ENCODE data around the gene PLLP.

DNA sequence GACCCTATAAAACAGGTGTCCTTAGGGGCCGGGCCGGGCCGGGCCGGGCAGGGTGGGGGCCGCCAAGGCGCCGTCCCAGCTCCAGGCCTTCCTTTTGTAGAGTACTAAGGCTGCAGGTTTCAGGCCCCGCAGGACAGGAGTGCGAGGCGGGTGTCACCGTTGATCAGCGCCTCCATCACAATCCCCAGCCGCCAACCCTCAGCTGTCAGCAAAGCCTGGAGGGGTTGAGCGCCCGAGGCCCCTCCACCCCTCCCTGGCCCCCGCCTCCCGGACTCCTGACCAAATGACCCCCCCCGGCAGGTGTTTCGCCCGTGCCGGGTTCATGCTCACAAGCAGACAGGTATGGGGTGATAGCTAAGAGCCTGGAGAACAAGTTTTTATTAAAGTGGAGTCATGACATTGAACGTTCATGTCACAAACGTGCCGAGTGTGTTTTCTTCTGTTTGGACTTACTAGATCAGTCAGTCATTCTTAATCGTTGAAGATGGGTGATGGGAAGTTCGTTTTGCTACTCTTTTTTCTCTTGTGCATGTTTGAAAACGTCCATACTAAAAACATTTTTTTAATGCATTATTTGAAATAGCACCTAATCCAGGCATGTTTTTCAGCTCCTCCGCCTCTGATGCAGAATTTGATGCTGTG is 38.9 kb downstream of the PLLP start:
- TF ChIP-seq, protein P1, sequence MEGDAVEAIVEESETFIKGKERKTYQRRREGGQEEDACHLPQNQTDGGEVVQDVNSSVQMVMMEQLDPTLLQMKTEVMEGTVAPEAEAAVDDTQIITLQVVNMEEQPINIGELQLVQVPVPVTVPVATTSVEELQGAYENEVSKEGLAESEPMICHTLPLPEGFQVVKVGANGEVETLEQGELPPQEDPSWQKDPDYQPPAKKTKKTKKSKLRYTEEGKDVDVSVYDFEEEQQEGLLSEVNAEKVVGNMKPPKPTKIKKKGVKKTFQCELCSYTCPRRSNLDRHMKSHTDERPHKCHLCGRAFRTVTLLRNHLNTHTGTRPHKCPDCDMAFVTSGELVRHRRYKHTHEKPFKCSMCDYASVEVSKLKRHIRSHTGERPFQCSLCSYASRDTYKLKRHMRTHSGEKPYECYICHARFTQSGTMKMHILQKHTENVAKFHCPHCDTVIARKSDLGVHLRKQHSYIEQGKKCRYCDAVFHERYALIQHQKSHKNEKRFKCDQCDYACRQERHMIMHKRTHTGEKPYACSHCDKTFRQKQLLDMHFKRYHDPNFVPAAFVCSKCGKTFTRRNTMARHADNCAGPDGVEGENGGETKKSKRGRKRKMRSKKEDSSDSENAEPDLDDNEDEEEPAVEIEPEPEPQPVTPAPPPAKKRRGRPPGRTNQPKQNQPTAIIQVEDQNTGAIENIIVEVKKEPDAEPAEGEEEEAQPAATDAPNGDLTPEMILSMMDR (IDR thresholded peaks at IDR 0.05): no peak
- no peak for TF ChIP-seq SIN3A (IDR thresholded peaks at IDR 0.05; ENCODE audit: borderline replicate concordance, insufficient read depth, low read depth, low read length)
- TF ChIP-seq, protein P2, sequence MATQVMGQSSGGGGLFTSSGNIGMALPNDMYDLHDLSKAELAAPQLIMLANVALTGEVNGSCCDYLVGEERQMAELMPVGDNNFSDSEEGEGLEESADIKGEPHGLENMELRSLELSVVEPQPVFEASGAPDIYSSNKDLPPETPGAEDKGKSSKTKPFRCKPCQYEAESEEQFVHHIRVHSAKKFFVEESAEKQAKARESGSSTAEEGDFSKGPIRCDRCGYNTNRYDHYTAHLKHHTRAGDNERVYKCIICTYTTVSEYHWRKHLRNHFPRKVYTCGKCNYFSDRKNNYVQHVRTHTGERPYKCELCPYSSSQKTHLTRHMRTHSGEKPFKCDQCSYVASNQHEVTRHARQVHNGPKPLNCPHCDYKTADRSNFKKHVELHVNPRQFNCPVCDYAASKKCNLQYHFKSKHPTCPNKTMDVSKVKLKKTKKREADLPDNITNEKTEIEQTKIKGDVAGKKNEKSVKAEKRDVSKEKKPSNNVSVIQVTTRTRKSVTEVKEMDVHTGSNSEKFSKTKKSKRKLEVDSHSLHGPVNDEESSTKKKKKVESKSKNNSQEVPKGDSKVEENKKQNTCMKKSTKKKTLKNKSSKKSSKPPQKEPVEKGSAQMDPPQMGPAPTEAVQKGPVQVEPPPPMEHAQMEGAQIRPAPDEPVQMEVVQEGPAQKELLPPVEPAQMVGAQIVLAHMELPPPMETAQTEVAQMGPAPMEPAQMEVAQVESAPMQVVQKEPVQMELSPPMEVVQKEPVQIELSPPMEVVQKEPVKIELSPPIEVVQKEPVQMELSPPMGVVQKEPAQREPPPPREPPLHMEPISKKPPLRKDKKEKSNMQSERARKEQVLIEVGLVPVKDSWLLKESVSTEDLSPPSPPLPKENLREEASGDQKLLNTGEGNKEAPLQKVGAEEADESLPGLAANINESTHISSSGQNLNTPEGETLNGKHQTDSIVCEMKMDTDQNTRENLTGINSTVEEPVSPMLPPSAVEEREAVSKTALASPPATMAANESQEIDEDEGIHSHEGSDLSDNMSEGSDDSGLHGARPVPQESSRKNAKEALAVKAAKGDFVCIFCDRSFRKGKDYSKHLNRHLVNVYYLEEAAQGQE (IDR thresholded peaks at IDR 0.05; ENCODE audit: insufficient read depth in 1 of 2, low read depth in 2 of 2, low read length in 1 of 2): no peak
